Ascending aorta (tissue), 2 donors: ENCODE results near the gene SYT8. TPM values are rescaled to one million over a fixed set of nuclear protein-coding genes. Genes with fewer than 3 reads are reported as not detected.
A peak's percentile ranks its signal among the peaks of the same experiment; 100 is the strongest.

Experiments used
- DNase-seq, 2 donors: peaks; one replicate each; pipeline ENCODE4 v3.0.0-alpha.2; 2019; ENCODE audit warnings: low spot score in 2 of 2
- H3K27ac ChIP-seq, 2 donors: fragments of 200-600 bp; sonication (generic); one replicate each; pipeline ENCODE4 v1.5.1; 2016 to 2017; ENCODE audit warnings: mild to moderate bottlenecking in 1 of 2
- H3K27me3 ChIP-seq: fragments of 200-600 bp; sonication (generic); one replicate; pipeline ENCODE4 v1.5.1; 2017
- H3K36me3 ChIP-seq, 2 donors: fragments of 200-600 bp; sonication (generic); one replicate each; pipeline ENCODE4 v1.5.1; 2016
- H3K4me1 ChIP-seq, 2 donors: fragments of 200-600 bp; sonication (generic); one replicate each; pipeline ENCODE4 v1.5.1; 2016 to 2017; ENCODE audit warnings: mild to moderate bottlenecking in 1 of 2
- H3K4me3 ChIP-seq, 2 donors: fragments of 200-600 bp; sonication (generic); one replicate each; pipeline ENCODE4 v1.5.1; 2016 to 2017; ENCODE audit warnings: mild to moderate bottlenecking in 1 of 2
- H3K9me3 ChIP-seq, 2 donors: fragments of 200-600 bp; sonication (generic); one replicate each; pipeline ENCODE4 v1.5.1; 2016
- intact Hi-C: fragments of 100-400 bp; cut with DNase I; formaldehyde crosslinking; loops from one replicate; pipeline ENCODE4 v1.15.1; 2023
- total RNA-seq: library from RNA; depleted of rRNA; stranded (reverse); fragments of >200 nt; gene quantifications from one replicate; pipeline ENCODE4 v1.1.0, GENCODE V29; 2016
- TF ChIP-seq, protein P1 (sequence below), 3 experiments: fragments of 200-600 bp in 2 of 3; fragments of 450-650 bp in 1 of 3; sonication (generic) in 2 of 3; IDR thresholded peaks; one replicate each; pipeline ENCODE4 v1.5.1; 2016 to 2019; ENCODE audit warnings: antibody characterized with exemption in 3 of 3, mild to moderate bottlenecking in 1 of 3, moderate library complexity in 1 of 3

Gene SYT8
- total RNA-seq, 1 donor from 2014 or later: not detected

DNA sequence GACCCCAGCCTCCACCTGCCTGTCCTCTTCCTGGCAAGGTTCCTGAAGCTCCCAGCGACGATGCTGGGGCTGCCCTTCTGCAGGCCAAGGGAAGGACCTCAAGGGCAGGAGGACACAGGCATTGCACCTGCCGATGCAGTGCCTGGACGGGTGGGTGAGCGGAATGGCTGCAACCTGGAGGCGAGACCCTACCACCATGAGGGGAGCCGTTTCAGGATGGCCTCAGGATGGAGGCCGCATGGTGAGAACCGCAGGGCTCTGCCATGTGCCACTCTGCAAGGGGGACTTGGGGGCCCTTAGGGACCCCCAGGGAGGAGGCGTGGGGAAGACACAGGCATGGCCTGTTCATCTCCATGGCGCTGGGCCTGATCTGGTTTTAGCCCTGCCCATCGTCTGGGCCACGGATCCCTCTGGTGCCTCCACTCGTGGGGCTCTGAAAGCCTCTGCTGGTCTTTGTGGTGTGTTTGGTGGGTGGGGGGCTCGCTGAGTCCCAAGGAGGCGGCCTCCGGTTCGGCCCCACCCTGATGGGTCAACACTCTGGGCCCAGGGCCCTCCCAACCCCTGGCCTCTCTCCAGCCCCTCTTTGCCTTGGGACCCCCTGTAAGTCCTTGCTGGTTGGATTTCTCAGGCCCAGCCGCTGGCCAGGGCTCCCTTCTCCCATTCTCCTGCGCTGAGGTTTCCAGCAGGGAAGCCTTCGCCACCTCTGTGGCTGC is 16.8 kb downstream of the SYT8 start:
- H3K27me3 ChIP-seq: no peaks in the 10 kb centered on the region
- intact Hi-C loops: no loop called here
- TF ChIP-seq, protein P1, sequence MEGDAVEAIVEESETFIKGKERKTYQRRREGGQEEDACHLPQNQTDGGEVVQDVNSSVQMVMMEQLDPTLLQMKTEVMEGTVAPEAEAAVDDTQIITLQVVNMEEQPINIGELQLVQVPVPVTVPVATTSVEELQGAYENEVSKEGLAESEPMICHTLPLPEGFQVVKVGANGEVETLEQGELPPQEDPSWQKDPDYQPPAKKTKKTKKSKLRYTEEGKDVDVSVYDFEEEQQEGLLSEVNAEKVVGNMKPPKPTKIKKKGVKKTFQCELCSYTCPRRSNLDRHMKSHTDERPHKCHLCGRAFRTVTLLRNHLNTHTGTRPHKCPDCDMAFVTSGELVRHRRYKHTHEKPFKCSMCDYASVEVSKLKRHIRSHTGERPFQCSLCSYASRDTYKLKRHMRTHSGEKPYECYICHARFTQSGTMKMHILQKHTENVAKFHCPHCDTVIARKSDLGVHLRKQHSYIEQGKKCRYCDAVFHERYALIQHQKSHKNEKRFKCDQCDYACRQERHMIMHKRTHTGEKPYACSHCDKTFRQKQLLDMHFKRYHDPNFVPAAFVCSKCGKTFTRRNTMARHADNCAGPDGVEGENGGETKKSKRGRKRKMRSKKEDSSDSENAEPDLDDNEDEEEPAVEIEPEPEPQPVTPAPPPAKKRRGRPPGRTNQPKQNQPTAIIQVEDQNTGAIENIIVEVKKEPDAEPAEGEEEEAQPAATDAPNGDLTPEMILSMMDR (IDR thresholded peaks at IDR 0.05): no peak
- H3K4me1 ChIP-seq: no peaks in the 10 kb centered on the region
- H3K27ac ChIP-seq: no peak overlapping the region
- no peaks in the 10 kb centered on the region for H3K9me3 ChIP-seq
- H3K4me3 ChIP-seq: no peak overlapping the region
- H3K36me3 ChIP-seq: no peaks in the 10 kb centered on the region
- DNase-seq: no peak

DNA sequence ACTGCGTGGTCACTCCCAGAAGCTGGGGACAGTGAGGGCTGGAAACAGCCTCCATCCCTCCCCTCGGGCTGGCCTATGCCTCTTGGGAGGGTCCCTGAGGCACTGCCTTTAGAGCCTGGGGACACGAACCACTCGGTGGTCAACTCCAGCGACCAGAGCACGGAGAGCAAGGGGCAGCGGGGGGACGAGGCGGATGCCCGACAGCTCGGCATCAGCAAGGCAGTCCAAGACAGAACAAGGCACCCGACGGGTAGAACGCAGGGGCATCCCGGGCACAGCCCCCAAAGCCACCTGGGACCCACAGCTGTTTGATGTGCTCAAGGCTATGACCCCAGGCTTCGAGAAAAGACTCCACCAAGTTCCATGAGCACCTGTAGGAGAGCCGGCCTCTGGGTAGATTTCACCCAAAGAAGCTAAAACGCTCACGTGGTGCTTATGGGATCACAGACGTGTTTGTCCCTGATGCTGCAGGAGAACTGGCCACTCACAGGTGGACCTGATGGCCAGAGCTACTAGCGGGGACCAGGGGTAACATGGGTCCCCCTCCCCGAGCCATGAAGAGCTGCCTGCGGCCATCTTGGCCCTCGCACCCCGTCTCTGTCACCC is 17.6 kb downstream of the SYT8 start:
- no peaks in the 10 kb centered on the region for H3K36me3 ChIP-seq
- TF ChIP-seq, protein P1 (IDR thresholded peaks at IDR 0.05): no peak
- DNase-seq: no peak
- H3K4me3 ChIP-seq: no peak overlapping the region
- intact Hi-C loops: no loop called here
- H3K27me3 ChIP-seq: no peaks in the 10 kb centered on the region
- H3K4me1 ChIP-seq: no peaks in the 10 kb centered on the region
- H3K27ac ChIP-seq: no peak overlapping the region
- no peaks in the 10 kb centered on the region for H3K9me3 ChIP-seq

DNA sequence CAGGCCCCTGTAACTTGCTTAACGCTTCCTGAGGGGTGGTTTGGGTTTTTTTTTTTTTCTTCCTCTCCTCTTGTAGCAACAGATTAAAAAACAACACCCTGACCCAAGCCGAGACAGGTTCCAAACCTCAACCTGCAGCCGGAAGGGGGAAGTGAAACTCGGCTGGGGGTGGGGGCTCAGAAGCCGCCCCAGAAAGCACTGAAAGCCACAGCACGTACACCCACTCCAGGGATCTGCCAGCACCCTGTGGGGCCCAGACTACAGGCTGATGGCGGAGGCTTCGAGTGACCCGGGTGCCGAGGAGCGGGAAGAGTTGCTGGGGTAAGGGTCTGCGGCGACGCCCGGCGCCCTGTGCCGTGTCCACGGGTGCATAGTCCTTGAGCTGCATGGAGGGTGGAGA is 18.1 kb downstream of the SYT8 start, which contains the start of gene LSP1:
LSP1 (plus strand) TSS at position 208 of the 400 bp plus-strand sequence; CDS start at position 269, 61 bp downstream.
- Histone ChIP-seq H3K4me1 (no peaks in the 10 kb centered on the region), H3K27ac (no peak within 1 kb of the TSS), H3K27me3 (no peaks in the 10 kb centered on the region), H3K4me3 (peak within 1 kb of the TSS in 1 of 2 donors; percentile 5), H3K36me3 (no peaks in the 10 kb centered on the region), H3K9me3 (no peaks in the 10 kb centered on the region)
- no peak for DNase-seq
- TF ChIP-seq, protein P1 (IDR thresholded peaks at IDR 0.05): no peak
- intact Hi-C loops: no loop called here

DNA sequence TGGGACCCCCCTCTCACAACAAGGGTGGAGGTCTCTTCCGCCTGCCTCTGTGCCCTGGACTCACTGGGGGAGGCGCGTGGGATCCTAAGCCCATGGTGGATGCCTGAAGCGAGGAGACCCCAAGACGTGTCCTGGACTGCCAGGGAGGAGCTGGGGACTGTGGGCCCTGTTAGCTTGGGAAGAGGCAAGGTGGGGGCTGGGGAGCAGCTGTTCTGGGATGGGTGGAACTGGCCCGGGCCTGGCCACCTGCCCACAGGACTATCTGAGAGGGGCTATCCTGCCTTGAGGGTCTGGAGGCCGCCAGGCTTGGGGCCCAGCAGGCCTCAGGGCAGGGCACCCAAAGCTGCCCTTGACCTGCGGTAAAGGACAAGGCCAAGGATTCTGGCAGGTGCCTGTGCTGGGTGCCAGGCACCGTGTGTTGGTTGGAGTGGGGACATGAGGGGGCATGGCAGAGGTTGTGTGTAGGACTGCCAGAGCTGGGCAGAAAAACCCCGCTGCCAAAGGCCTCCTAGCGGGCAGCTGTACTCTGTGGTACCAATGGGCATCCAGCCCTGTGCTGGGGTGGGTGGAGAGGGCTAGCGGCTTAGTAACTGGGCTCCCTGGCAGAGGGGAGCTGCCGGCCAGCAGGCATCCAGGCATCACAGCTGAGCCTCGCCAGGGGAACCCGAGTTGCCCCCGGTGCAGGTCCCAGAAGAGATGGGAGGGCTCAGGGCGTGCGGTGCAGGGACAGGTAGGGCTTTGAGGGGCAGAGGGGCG is 18.8 kb downstream of the SYT8 start:
- H3K27ac ChIP-seq: no peak overlapping the region
- H3K4me3 ChIP-seq: peak overlapping the region in 1 of 2 donors; percentile 5
- no peak for DNase-seq
- no peaks in the 10 kb centered on the region for H3K9me3 ChIP-seq
- H3K36me3 ChIP-seq: no peaks in the 10 kb centered on the region
- H3K27me3 ChIP-seq: no peaks in the 10 kb centered on the region
- intact Hi-C loops: no loop called here
- TF ChIP-seq, protein P1 (IDR thresholded peaks at IDR 0.05): no peak
- no peaks in the 10 kb centered on the region for H3K4me1 ChIP-seq

DNA sequence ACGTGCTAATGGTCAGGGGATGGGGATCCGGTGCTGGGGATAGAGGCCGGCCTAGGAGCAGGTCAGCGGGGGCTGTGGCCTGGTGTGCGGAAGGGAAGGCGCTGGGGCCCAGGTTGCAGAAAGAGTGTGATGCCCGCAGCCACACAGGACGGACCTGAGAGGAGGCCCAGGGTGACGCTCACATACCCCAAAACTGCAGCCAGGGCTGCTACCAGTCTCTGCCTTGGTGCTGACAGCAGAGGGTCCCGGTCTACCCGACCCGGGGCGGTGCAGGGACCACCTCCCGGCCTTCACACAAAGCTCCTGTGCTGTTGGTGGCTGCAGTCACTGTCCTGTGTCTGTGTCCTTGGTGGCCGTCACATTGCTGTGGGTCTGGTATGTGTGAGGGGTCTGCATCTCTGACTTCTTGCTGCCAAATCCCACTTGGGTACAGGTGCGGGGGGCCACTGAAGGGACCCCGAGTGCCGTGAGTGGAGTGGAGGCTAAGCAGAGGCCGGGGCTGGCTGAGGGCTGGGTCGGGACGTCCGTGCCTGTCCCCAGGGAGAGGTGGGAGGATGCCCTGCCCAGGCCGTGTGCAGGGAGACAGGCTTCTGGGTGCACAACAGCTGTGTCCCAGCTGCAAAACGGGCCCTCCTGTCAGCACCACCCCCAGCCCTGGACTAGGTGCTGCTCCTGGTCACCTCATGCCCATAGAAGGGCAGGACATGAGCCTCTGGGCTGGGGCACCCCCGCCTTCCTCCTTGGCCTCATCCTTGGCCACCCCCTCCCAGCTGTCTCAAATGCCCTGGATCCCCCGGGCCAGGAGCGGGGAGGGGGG is 19.6 kb downstream of the SYT8 start:
- TF ChIP-seq, protein P1 (IDR thresholded peaks at IDR 0.05): no peak
- no peaks in the 10 kb centered on the region for H3K4me1 ChIP-seq
- H3K36me3 ChIP-seq: no peaks in the 10 kb centered on the region
- no peak overlapping the region for H3K27ac ChIP-seq
- peak overlapping the region in 1 of 2 donors; percentile 5 for H3K4me3 ChIP-seq
- H3K9me3 ChIP-seq: no peaks in the 10 kb centered on the region
- no peaks in the 10 kb centered on the region for H3K27me3 ChIP-seq
- no peak for DNase-seq
- intact Hi-C loops: no loop called here
